Mesenchymal stem cell (in vitro differentiated cells and primary cell): ENCODE results near the gene KRT31.

Experiments used
- DNase-seq: peaks from one replicate; pipeline ENCODE4 v3.0.0-alpha.2; 2013
- H2AFZ ChIP-seq: one replicate; pipeline ENCODE4 v1.6.1; 2013; ENCODE audit warnings: low read depth, mild to moderate bottlenecking, control low read depth, inconsistent platforms, low read length, moderate library complexity
- H2AK5ac ChIP-seq: 2 replicates; pipeline ENCODE4 v1.6.1; 2013; ENCODE audit warnings: low read length, moderate library complexity, mild to moderate bottlenecking, inconsistent platforms; ENCODE audit not compliant: severe bottlenecking
- H2BK120ac ChIP-seq: one replicate; pipeline ENCODE4 v1.6.1; 2013; ENCODE audit warnings: low read depth, mild to moderate bottlenecking, inconsistent platforms, low read length, moderate library complexity
- H2BK12ac ChIP-seq, 2 experiments: one replicate each; pipeline ENCODE4 v1.6.1; 2013; ENCODE audit warnings: inconsistent platforms in 2 of 2, low read length in 2 of 2, mild to moderate bottlenecking in 2 of 2, moderate library complexity in 2 of 2, control low read depth in 1 of 2
- H2BK15ac ChIP-seq: one replicate; pipeline ENCODE4 v1.6.1; 2013; ENCODE audit warnings: mild to moderate bottlenecking, low read depth, inconsistent platforms; ENCODE audit not compliant: poor library complexity, severe bottlenecking
- H2BK5ac ChIP-seq: 2 replicates; pipeline ENCODE4 v1.6.1; 2013; ENCODE audit warnings: low read depth, mild to moderate bottlenecking, low read length, control low read depth, inconsistent platforms; ENCODE audit not compliant: poor library complexity, severe bottlenecking
- H3K14ac ChIP-seq, 2 experiments: one replicate each; pipeline ENCODE4 v1.6.1; 2013; ENCODE audit warnings: inconsistent platforms in 2 of 2, low read length in 2 of 2, control low read depth in 1 of 2, mild to moderate bottlenecking in 1 of 2, moderate library complexity in 1 of 2
- H3K18ac ChIP-seq, 2 experiments: one replicate each; pipeline ENCODE4 v1.6.1; 2013; ENCODE audit warnings: inconsistent platforms in 2 of 2, low read length in 2 of 2, control low read depth in 1 of 2, low read depth in 1 of 2, mild to moderate bottlenecking in 1 of 2
- H3K23ac ChIP-seq, 2 experiments: one replicate each; pipeline ENCODE4 v1.6.1; 2013; ENCODE audit warnings: inconsistent platforms in 2 of 2, low read length in 2 of 2, mild to moderate bottlenecking in 2 of 2, moderate library complexity in 2 of 2, control low read depth in 1 of 2
- H3K27ac ChIP-seq: 2 replicates; pipeline ENCODE4 v1.5.1; 2013; ENCODE audit warnings: mild to moderate bottlenecking, moderate library complexity, low read length, control low read depth, inconsistent platforms; ENCODE audit not compliant: poor library complexity, severe bottlenecking
- H3K27me3 ChIP-seq, 2 experiments: 2 replicates each; pipeline versions ENCODE4 v1.6.1 to v1.7.0; 2013; ENCODE audit warnings: low read length in 2 of 2, mild to moderate bottlenecking in 2 of 2, moderate library complexity in 2 of 2, control low read depth in 1 of 2, inconsistent platforms in 1 of 2; ENCODE audit not compliant: control insufficient read depth in 1 of 2, insufficient read depth in 1 of 2
- H3K36me3 ChIP-seq, 2 experiments: 2 replicates each; pipeline versions ENCODE4 v1.6.1 to v1.7.0; 2013; ENCODE audit warnings: low read length in 2 of 2, control low read depth in 1 of 2, inconsistent platforms in 1 of 2, low read depth in 1 of 2, mild to moderate bottlenecking in 1 of 2; ENCODE audit not compliant: insufficient read depth in 2 of 2, control insufficient read depth in 1 of 2
- H3K4ac ChIP-seq, 2 experiments: one replicate each; pipeline ENCODE4 v1.6.1; 2013; ENCODE audit warnings: inconsistent platforms in 2 of 2, low read length in 2 of 2, mild to moderate bottlenecking in 2 of 2, moderate library complexity in 2 of 2, control low read depth in 1 of 2, low read depth in 1 of 2
- H3K4me1 ChIP-seq: 2 replicates; pipeline ENCODE4 v1.6.1; 2013; ENCODE audit warnings: low read depth, low read length, control low read depth; ENCODE audit not compliant: control insufficient read depth, insufficient read depth
- H3K4me2 ChIP-seq: 2 replicates; pipeline ENCODE4 v1.6.1; 2013; ENCODE audit warnings: low read length, mild to moderate bottlenecking, inconsistent platforms; ENCODE audit not compliant: poor library complexity, severe bottlenecking
- H3K4me3 ChIP-seq, 2 experiments: 2 replicates each; pipeline versions ENCODE4 v1.5.1 to v1.7.0; 2013; ENCODE audit warnings: low read length in 2 of 2, mild to moderate bottlenecking in 2 of 2, control low read depth in 1 of 2, low read depth in 1 of 2; ENCODE audit not compliant: insufficient read depth in 1 of 2
- H3K79me1 ChIP-seq: replicated peaks from 2 replicates; pipeline ENCODE4 v1.6.1; 2013; ENCODE audit warnings: mild to moderate bottlenecking, control low read depth, low read length, inconsistent platforms; ENCODE audit not compliant: poor library complexity, severe bottlenecking
- H3K9ac ChIP-seq: 2 replicates; pipeline ENCODE4 v1.7.0; 2013; ENCODE audit warnings: mild to moderate bottlenecking, low read length, moderate library complexity
- H3K9me3 ChIP-seq: 2 replicates; pipeline ENCODE4 v1.7.0; 2013; ENCODE audit warnings: mild to moderate bottlenecking, low read length; ENCODE audit not compliant: control insufficient read depth
- H4K8ac ChIP-seq: one replicate; pipeline ENCODE4 v1.6.1; 2013; ENCODE audit warnings: inconsistent platforms, mild to moderate bottlenecking, low read length, moderate library complexity
- H4K91ac ChIP-seq: one replicate; pipeline ENCODE4 v1.6.1; 2013; ENCODE audit warnings: mild to moderate bottlenecking, low read length, inconsistent platforms
- whole genome bisulfite sequencing: methylation state at CpG from one replicate; pipeline ENCODE4 v1.1.7; 2013; ENCODE audit warnings: mixed read lengths; 5-methylcytosine and 5-hydroxymethylcytosine counted together

The KRT31 gene

DNA sequence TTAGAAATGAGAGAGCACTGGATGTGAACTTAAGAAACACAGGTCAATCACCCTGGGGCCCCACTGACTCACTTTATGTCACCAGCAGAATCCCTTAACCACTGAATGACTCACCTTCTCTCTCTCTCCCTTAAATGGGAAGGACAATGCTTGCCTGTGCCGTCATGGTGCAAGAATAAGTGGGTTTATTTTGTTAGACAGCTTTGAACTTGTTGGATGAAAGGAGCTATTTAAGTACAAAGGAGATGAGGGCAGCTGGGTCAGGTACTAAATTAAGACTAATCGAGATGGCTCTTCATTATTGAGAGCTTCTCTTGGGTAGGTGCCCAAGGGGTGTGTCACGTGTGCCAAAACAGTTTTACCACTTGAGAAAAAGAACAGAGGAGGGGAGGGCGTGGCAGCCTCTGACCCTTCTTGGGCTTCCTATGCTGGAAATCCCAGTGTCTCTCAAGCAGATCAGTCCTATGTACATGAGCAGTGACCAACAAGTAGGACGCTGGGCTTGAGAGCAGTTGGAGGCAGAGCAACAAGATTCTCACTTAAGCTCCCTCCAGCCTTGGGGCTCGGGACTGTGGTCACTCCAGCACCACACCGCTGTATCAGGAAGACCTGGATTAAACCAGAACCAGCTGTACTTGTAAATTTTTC is 6.7 kb upstream of the KRT31 start:
- Histone ChIP-seq H3K23ac (no peak overlapping the region), H2BK12ac (no peak overlapping the region)

DNA sequence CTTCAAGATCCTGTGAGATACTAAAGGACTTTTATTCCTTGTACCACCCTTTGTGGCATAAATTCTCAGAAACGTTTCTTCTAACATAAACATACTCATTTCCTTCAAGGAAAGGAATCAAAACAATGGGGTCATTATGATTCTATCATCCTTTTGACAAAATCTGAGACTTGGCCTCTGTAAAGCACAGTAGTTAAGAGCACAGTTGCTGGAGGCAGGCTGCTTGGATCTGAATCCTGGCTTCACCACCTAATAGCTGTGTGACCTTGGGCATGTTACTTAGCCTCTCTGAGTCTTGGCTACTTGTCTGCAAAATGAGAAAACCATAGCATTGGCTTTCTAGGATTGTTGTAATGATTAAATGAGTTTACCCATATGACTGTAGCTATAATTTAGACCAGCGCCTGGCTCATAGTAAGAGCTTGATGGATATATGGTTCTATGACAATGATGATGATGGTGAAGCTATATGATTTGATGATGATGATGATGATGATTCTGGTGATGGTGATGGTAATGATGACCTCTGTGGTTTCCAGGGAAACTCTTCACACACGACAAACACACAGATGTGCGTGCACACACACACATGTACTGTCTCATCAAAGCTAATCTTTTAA is 6.1 kb upstream of the KRT31 start:
- H3K27me3 ChIP-seq: peaks cover 0 to 20% of the 10 kb centered on the region in 2 experiments
- no peak overlapping the region for H3K4me3 ChIP-seq
- H2BK15ac ChIP-seq: no peak overlapping the region
- no peak overlapping the region for H2BK12ac ChIP-seq
- peak overlapping the region; percentile 4 for H3K27ac ChIP-seq
- no peak overlapping the region for H3K14ac ChIP-seq
- no peak overlapping the region for H2AFZ ChIP-seq
- H3K79me1 ChIP-seq: no peaks in the 10 kb centered on the region
- H3K18ac ChIP-seq: no peak overlapping the region
- peaks cover 22% of the 10 kb centered on the region for H3K4me1 ChIP-seq
- no peak overlapping the region for H2BK5ac ChIP-seq
- no peaks in the 10 kb centered on the region for H3K9me3 ChIP-seq
- H3K4ac ChIP-seq: no peak overlapping the region
- H4K91ac ChIP-seq: no peak overlapping the region
- no peak overlapping the region for H2BK120ac ChIP-seq
- no peak for DNase-seq
- no peak overlapping the region for H3K4me2 ChIP-seq
- 43% methylated on average over 3 of the region's 4 CpGs for WGBS
- H2AK5ac ChIP-seq: no peak overlapping the region
- no peak overlapping the region for H4K8ac ChIP-seq
- no peak overlapping the region for H3K23ac ChIP-seq
- no peak overlapping the region for H3K9ac ChIP-seq
- no peaks in the 10 kb centered on the region for H3K36me3 ChIP-seq

More for the DNA sequence above, 6.7 kb upstream of the KRT31 start:
- no peak overlapping the region for H4K8ac ChIP-seq
- no peak overlapping the region for H3K4me3 ChIP-seq
- H3K79me1 ChIP-seq: no peaks in the 10 kb centered on the region
- peak overlapping the region; percentile 4 for H3K27ac ChIP-seq
- 39% methylated on average over 7 of the region's 7 CpGs for WGBS
- no peak overlapping the region for H3K4ac ChIP-seq
- H2BK15ac ChIP-seq: no peak overlapping the region
- H2BK120ac ChIP-seq: no peak overlapping the region
- H2BK5ac ChIP-seq: no peak overlapping the region
- no peak overlapping the region for H3K4me2 ChIP-seq
- peaks cover 0 to 26% of the 10 kb centered on the region in 2 experiments for H3K27me3 ChIP-seq
- no peak overlapping the region for H2AFZ ChIP-seq
- peak; percentile 93 for DNase-seq
- no peak overlapping the region for H3K14ac ChIP-seq
- H2AK5ac ChIP-seq: peak overlapping the region; percentile 54
- no peaks in the 10 kb centered on the region for H3K9me3 ChIP-seq
- no peak overlapping the region for H4K91ac ChIP-seq
- peak overlapping the region; percentile 37 for H3K9ac ChIP-seq
- H3K36me3 ChIP-seq: no peaks in the 10 kb centered on the region
- no peak overlapping the region for H3K18ac ChIP-seq
- H3K4me1 ChIP-seq: peaks cover 22% of the 10 kb centered on the region

DNA sequence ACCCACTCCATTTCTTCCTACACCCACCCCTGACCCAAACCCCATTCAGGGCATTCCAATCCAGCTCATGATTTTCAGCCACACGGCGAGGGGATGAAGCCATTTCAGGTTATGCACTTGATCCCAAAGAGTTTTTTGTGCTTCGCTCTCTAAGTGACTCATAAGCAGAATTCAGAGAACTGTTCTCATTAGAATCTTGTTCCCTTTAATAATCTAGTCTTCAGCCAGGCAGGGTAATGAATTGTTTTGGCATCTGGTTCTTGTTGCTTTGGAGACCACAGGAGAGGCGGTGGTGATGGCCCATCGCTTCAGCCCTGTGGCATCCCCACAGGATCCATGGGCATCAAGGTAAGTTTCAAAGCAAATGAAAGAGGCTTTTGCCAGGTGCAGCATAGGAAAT is 4.8 kb upstream of the KRT31 start:
- Histone ChIP-seq H3K36me3 (no peaks in the 10 kb centered on the region), H3K23ac (no peak overlapping the region), H2BK5ac (no peak overlapping the region), H4K91ac (no peak overlapping the region), H2AFZ (no peak overlapping the region), H3K9ac (no peak overlapping the region), H3K4me2 (no peak overlapping the region), H3K4me3 (no peak overlapping the region), H2BK120ac (no peak overlapping the region), H3K14ac (no peak overlapping the region), H2AK5ac (peak overlapping the region; percentile 31), H3K27me3 (peaks cover 0 to 20% of the 10 kb centered on the region in 2 experiments), H2BK12ac (no peak overlapping the region), H4K8ac (no peak overlapping the region), H3K27ac (no peak overlapping the region), H2BK15ac (no peak overlapping the region), H3K4ac (no peak overlapping the region), H3K18ac (no peak overlapping the region), H3K9me3 (no peaks in the 10 kb centered on the region), H3K4me1 (peaks cover 22% of the 10 kb centered on the region), H3K79me1 (no peaks in the 10 kb centered on the region)
- no peak for DNase-seq
- WGBS: 91% methylated on average over 5 of the region's 5 CpGs

DNA sequence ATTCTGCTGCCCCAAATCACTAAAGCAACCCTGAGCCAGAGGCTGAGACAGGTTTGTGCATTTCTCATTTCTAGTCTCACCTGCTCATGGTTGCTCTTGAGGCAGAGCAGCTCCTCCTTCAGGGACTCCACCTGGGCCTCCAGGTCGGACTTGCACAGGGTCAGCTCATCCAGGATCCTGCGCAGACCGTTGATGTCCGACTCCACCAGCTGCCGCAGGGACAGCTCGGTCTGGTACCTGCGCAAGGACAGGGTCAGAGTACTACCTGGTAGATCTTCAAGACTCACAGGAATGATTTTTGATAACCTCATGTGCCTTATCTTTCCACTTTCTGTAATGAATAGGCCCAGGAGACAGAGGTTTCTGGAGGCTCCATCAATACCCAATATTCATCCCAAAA is 1.1 kb downstream of the KRT31 start:
- DNase-seq: no peak
- no peak overlapping the region for H2BK12ac ChIP-seq
- H3K14ac ChIP-seq: no peak overlapping the region
- no peak overlapping the region for H3K4me2 ChIP-seq
- no peaks in the 10 kb centered on the region for H3K36me3 ChIP-seq
- H3K79me1 ChIP-seq: no peaks in the 10 kb centered on the region
- no peak overlapping the region for H3K9ac ChIP-seq
- no peak overlapping the region for H4K91ac ChIP-seq
- H3K4me1 ChIP-seq: peaks cover 4% of the 10 kb centered on the region
- peaks cover 0 to 35% of the 10 kb centered on the region in 2 experiments for H3K27me3 ChIP-seq
- no peaks in the 10 kb centered on the region for H3K9me3 ChIP-seq
- WGBS: 93% methylated on average over 7 of the region's 7 CpGs
- H2AK5ac ChIP-seq: no peak overlapping the region
- H3K27ac ChIP-seq: no peak overlapping the region
- no peak overlapping the region for H3K18ac ChIP-seq
- no peak overlapping the region for H3K4me3 ChIP-seq
- H4K8ac ChIP-seq: no peak overlapping the region
- H2BK15ac ChIP-seq: no peak overlapping the region
- no peak overlapping the region for H2BK5ac ChIP-seq
- H2AFZ ChIP-seq: no peak overlapping the region
- H2BK120ac ChIP-seq: no peak overlapping the region
- H3K4ac ChIP-seq: no peak overlapping the region
- H3K23ac ChIP-seq: no peak overlapping the region
